ENCODE data around the gene SEMA3E. TPM values are rescaled to one million over a fixed set of nuclear protein-coding genes. Genes with fewer than 3 reads are reported as not detected.

SEMA3E gene
- total RNA-seq, 2 experiments from 2014 or later: not detected

- no peak for TF ChIP-seq CTCF (IDR thresholded peaks at IDR 0.05)
- DNase-seq (no peak), ATAC-seq (no peak)
- Mint-ChIP-seq H3K9me3 (no peaks in the 10 kb centered on the region), H3K4me3 (no peak overlapping the region), H3K27me3 (no peaks in the 10 kb centered on the region), H3K4me1 (ENCODE audit: low read depth) (no peaks in the 10 kb centered on the region), H3K27ac (no peak overlapping the region), H3K36me3 (ENCODE audit: low read depth) (no peaks in the 10 kb centered on the region)
- ChIA-PET CTCF (no interaction called here), POLR2A (no interaction called here)
- intact Hi-C loops (cut with micrococcal nuclease): no loop called here
Observed at GRCh38 chr7:83502636-83503035, 146.3 kb downstream of the SEMA3E start.

GRCh38 chr7:83494683-83495082 lies 154.3 kb downstream of the SEMA3E start:
- no peak overlapping the region for H3K4me3 Mint-ChIP-seq
- ChIA-PET POLR2A (no interaction called here), CTCF (no interaction called here)
- no peaks in the 10 kb centered on the region for H3K9me3 Mint-ChIP-seq
- no peak overlapping the region for H3K27ac Mint-ChIP-seq
- no peaks in the 10 kb centered on the region for H3K27me3 Mint-ChIP-seq
- no peak for DNase-seq
- no peak for ATAC-seq
- H3K4me1 Mint-ChIP-seq (ENCODE audit: low read depth): no peaks in the 10 kb centered on the region
- no peaks in the 10 kb centered on the region for H3K36me3 Mint-ChIP-seq (ENCODE audit: low read depth)
- intact Hi-C loops (cut with micrococcal nuclease): no loop called here
- TF ChIP-seq CTCF (IDR thresholded peaks at IDR 0.05): no peak

- no peak for TF ChIP-seq CTCF (IDR thresholded peaks at IDR 0.05)
- no peak overlapping the region for H3K4me3 Mint-ChIP-seq
- H3K9me3 Mint-ChIP-seq: no peaks in the 10 kb centered on the region
- POLR2A ChIA-PET: no interaction called here
- H3K4me1 Mint-ChIP-seq (ENCODE audit: low read depth): no peaks in the 10 kb centered on the region
- CTCF ChIA-PET: no interaction called here
- ATAC-seq (no peak), DNase-seq (no peak)
- H3K27ac Mint-ChIP-seq: no peak overlapping the region
- no peaks in the 10 kb centered on the region for H3K27me3 Mint-ChIP-seq
- intact Hi-C loops (cut with micrococcal nuclease): no loop called here
- no peaks in the 10 kb centered on the region for H3K36me3 Mint-ChIP-seq (ENCODE audit: low read depth)
Observed at GRCh38 chr7:83492802-83493201, 156.1 kb downstream of the SEMA3E start.

GRCh38 chr7:83487801-83488200 lies 161.1 kb downstream of the SEMA3E start:
- no peaks in the 10 kb centered on the region for H3K27me3 Mint-ChIP-seq
- no peaks in the 10 kb centered on the region for H3K4me1 Mint-ChIP-seq (ENCODE audit: low read depth)
- H3K9me3 Mint-ChIP-seq: peaks cover 3% of the 10 kb centered on the region
- DNase-seq: no peak
- intact Hi-C loops (cut with micrococcal nuclease): no loop called here
- TF ChIP-seq CTCF (IDR thresholded peaks at IDR 0.05): no peak
- H3K4me3 Mint-ChIP-seq: no peak overlapping the region
- ChIA-PET POLR2A (interaction anchor here (0.6 kb wide), 1 partner anchor 232 kb away, joined by 3 read pairs; no protein-coding TSS in a partner anchor), CTCF (no interaction called here)
- no peak overlapping the region for H3K27ac Mint-ChIP-seq
- H3K36me3 Mint-ChIP-seq (ENCODE audit: low read depth): no peaks in the 10 kb centered on the region
- no peak for ATAC-seq

GRCh38 chr7:83486957-83487356 lies 162.0 kb downstream of the SEMA3E start:
- Mint-ChIP-seq H3K27ac (no peak overlapping the region), H3K36me3 (ENCODE audit: low read depth) (no peaks in the 10 kb centered on the region), H3K9me3 (peaks cover 3% of the 10 kb centered on the region), H3K27me3 (no peaks in the 10 kb centered on the region), H3K4me1 (ENCODE audit: low read depth) (no peaks in the 10 kb centered on the region), H3K4me3 (no peak overlapping the region)
- no peak for TF ChIP-seq CTCF (IDR thresholded peaks at IDR 0.05)
- intact Hi-C loops (cut with micrococcal nuclease): no loop called here
- ChIA-PET CTCF (no interaction called here), POLR2A (no interaction called here)
- DNase-seq (no peak), ATAC-seq (no peak)

Measured in activated CD8-positive, alpha-beta T cell treated with anti-CD3 and anti-CD28 coated beads for 36 hours (primary cell).